ENCODE results near the gene ZC3H12D. TPM values are rescaled to one million over a fixed set of nuclear protein-coding genes. Genes with fewer than 3 reads are reported as not detected.

The ZC3H12D gene
- total RNA-seq, 1 experiment from 2014 or later: not detected

DNA sequence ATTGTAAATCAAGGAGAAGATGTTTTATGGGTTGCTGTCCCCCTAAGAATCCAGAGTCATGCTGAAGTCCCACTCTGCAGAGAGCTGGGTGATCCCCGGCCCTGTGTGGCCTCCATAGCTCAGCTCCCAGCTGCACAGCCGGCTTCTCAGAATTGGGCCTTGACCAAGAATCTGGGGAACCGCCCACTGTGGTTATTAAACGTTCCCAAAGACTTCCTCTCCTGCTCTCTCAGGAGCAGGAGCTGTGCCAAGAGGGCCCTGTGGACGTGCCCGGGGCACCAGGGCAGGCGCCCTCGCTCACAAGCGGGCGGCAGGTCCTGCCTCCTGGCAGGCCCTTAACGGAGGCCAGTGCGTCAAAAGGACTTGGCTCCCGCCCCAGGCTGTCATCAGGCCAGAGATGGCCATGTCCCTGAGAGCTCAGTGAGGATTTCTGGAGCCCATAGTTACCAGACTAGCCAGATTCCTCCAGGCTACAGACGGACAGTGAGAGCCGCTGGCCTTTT is 30.4 kb downstream of the ZC3H12D start:
- TF ChIP-seq EZH2 (IDR thresholded peaks at IDR 0.05; ENCODE audit: low read length, unreplicated experiment) (no peak), EZH2phosphoT487 (IDR thresholded peaks at IDR 0.05; ENCODE audit: borderline replicate concordance, low read length) (peak; percentile 87)
- TF ChIP-seq, protein P1, sequence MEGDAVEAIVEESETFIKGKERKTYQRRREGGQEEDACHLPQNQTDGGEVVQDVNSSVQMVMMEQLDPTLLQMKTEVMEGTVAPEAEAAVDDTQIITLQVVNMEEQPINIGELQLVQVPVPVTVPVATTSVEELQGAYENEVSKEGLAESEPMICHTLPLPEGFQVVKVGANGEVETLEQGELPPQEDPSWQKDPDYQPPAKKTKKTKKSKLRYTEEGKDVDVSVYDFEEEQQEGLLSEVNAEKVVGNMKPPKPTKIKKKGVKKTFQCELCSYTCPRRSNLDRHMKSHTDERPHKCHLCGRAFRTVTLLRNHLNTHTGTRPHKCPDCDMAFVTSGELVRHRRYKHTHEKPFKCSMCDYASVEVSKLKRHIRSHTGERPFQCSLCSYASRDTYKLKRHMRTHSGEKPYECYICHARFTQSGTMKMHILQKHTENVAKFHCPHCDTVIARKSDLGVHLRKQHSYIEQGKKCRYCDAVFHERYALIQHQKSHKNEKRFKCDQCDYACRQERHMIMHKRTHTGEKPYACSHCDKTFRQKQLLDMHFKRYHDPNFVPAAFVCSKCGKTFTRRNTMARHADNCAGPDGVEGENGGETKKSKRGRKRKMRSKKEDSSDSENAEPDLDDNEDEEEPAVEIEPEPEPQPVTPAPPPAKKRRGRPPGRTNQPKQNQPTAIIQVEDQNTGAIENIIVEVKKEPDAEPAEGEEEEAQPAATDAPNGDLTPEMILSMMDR (conservative IDR thresholded peaks at IDR 0.05; ENCODE audit: low read depth, low read length): no peak
- DNase-seq: peak; percentile 74
- intact Hi-C loops (cut with micrococcal nuclease): no loop called here
- peak; percentile 82 for ATAC-seq
- ChIA-PET CTCF (no interaction called here), POLR2A (ENCODE audit: unreplicated experiment) (interaction anchor here (0.6 kb wide), 1 partner anchor 14 kb away, joined by 5 read pairs; no protein-coding TSS in a partner anchor)
- Histone ChIP-seq H3K27ac (ENCODE audit: low read length) (no peak overlapping the region), H2AFZ (ENCODE audit: low read length) (peak overlapping the region; percentile 33), H3K4me3 (ENCODE audit: low read length) (no peak overlapping the region), H3K9me3 (ENCODE audit: low read length) (no peaks in the 10 kb centered on the region), H3K4me2 (ENCODE audit: low read length) (peak overlapping the region; percentile 49), H3K36me3 (ENCODE audit: low read depth, low read length) (no peaks in the 10 kb centered on the region), H3K9me2 (replicated peaks; ENCODE audit: low read length) (no peaks in the 10 kb centered on the region), H3K79me2 (ENCODE audit: low read length) (no peaks in the 10 kb centered on the region), H3K9ac (ENCODE audit: low read length) (no peak overlapping the region), H3K27me3 (ENCODE audit: low read length) (no peaks in the 10 kb centered on the region), H4K20me1 (ENCODE audit: low read length) (no peaks in the 10 kb centered on the region), H3K4me1 (ENCODE audit: insufficient read depth, low read length) (peaks cover 14% of the 10 kb centered on the region), H3F3A (ENCODE audit: low read length, unreplicated experiment) (no peaks in the 10 kb centered on the region)
- no TSS peak for BruUV-seq (replicated peaks)

DNA sequence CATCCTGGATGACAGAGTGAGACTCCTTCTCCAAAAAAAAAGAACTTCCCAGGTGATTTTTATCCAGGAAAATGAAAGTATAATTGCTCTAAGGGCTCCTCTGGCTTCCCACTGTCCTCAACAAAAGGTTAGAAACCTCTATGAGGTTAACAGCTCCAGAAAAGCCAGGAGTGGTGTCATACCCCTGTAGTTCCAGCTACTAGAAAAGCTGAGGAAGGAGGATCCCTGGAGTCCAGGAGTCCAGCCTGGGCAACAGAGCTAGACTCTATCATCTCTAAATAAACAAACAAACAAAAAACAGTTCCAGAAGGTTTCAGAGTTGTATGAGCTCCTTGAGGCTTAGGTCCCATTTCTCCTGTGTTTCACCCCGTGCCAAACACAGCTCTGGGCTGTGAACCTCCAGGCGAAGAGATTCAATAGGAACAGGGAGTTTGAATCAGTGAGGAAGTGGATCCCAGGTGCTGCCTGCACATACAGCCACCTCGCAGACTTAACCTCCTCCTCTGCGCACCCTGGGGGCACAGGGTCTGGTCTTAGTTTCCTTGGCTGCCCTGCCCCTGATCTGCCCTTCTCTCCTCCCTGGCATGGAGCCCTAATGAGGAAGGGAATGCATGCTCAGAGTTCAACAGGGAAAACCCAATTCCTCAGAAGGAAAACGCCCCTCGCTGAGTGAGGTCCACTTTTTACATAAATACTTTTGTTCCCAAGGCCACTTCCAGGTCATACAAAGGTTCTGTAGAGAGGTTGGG is 31.0 kb downstream of the ZC3H12D start:
- Histone ChIP-seq H3K79me2 (ENCODE audit: low read length) (no peaks in the 10 kb centered on the region), H3K9me3 (ENCODE audit: low read length) (no peaks in the 10 kb centered on the region), H3K27ac (ENCODE audit: low read length) (no peak overlapping the region), H3K27me3 (ENCODE audit: low read length) (no peaks in the 10 kb centered on the region), H3K4me1 (ENCODE audit: insufficient read depth, low read length) (peaks cover 14% of the 10 kb centered on the region), H2AFZ (ENCODE audit: low read length) (peak overlapping the region; percentile 33; the same call in 1 of the 2 replicates), H4K20me1 (ENCODE audit: low read length) (no peaks in the 10 kb centered on the region), H3F3A (ENCODE audit: low read length, unreplicated experiment) (no peaks in the 10 kb centered on the region), H3K36me3 (ENCODE audit: low read depth, low read length) (no peaks in the 10 kb centered on the region), H3K9ac (ENCODE audit: low read length) (no peak overlapping the region), H3K9me2 (replicated peaks; ENCODE audit: low read length) (no peaks in the 10 kb centered on the region), H3K4me3 (ENCODE audit: low read length) (no peak overlapping the region), H3K4me2 (ENCODE audit: low read length) (peak overlapping the region; percentile 49)
- DNase-seq (no peak), ATAC-seq (no peak)
- ChIA-PET POLR2A (ENCODE audit: unreplicated experiment) (no interaction called here), CTCF (no interaction called here)
- intact Hi-C loops (cut with micrococcal nuclease): no loop called here
- no peak for TF ChIP-seq EZH2 (IDR thresholded peaks at IDR 0.05; ENCODE audit: low read length, unreplicated experiment)
- TF ChIP-seq EZH2phosphoT487 (IDR thresholded peaks at IDR 0.05; ENCODE audit: borderline replicate concordance, low read length): no peak
- TF ChIP-seq, protein P1 (conservative IDR thresholded peaks at IDR 0.05; ENCODE audit: low read depth, low read length): no peak
- BruUV-seq (replicated peaks): no TSS peak

Measured in PC-3 (cell line).